A673 (cell line): ENCODE measurements around the gene GRK1.

Experiments used
- CTCF ChIP-seq: fragments of 300-800, 200-600 bp; sonication (generic); conservative IDR thresholded peaks from 2 replicates; pipeline ENCODE4 v1.5.1; 2017; ENCODE audit warnings: low read depth, mild to moderate bottlenecking, antibody characterized with exemption, low read length, moderate library complexity, mixed read lengths
- EZH2 ChIP-seq: fragments of 200-600 bp; sonication (generic); IDR thresholded peaks from 2 replicates; pipeline ENCODE4 v1.6.1; 2017; ENCODE audit warnings: borderline replicate concordance, low read depth, mild to moderate bottlenecking, mixed read lengths, antibody characterized with exemption, low read length; ENCODE audit not compliant: poor library complexity, severe bottlenecking

GRCh38 chr13:113668491-113668971 lies 1.5 kb downstream of the GRK1 start:
- no peak for TF ChIP-seq CTCF
- no peak for TF ChIP-seq EZH2
